Mesothelial cell of epicardium (in vitro differentiated cells): ENCODE measurements around the gene MORC3. TPM values are rescaled to one million over a fixed set of nuclear protein-coding genes. Genes with fewer than 3 reads are reported as not detected.
"Not testable (repeated sequence)": the region's sequence is repeated elsewhere in the genome, so short reads cannot be mapped to it uniquely, and the experiment has no call there.

Experiments
- DNase-seq, 2 experiments: peaks; one replicate each; pipeline ENCODE4 v3.0.0; 2021; ENCODE audit warnings: low spot score in 2 of 2; ENCODE audit not compliant: unreplicated experiment in 2 of 2
- H3K27ac Mint-ChIP-seq: 2 replicates; pipeline ENCODE4 v1.8.0; 2021; ENCODE audit warnings: mixed read lengths
- H3K27me3 Mint-ChIP-seq: 2 replicates; pipeline ENCODE4 v1.8.0; 2021; ENCODE audit warnings: low read depth, mixed read lengths
- H3K36me3 Mint-ChIP-seq: 2 replicates; pipeline ENCODE4 v1.8.0; 2021; ENCODE audit warnings: mixed read lengths
- H3K4me1 Mint-ChIP-seq: 2 replicates; pipeline ENCODE4 v1.8.0; 2021; ENCODE audit warnings: mixed read lengths
- H3K4me3 Mint-ChIP-seq: 2 replicates; pipeline ENCODE4 v1.8.0; 2021; ENCODE audit warnings: mild to moderate bottlenecking, moderate library complexity, mixed read lengths
- H3K9me3 Mint-ChIP-seq: 2 replicates; pipeline ENCODE4 v1.8.0; 2021; ENCODE audit warnings: mixed read lengths
- CTCF ChIP-seq: fragments of 200-600 bp; sonication (generic); IDR thresholded peaks from one replicate; pipeline ENCODE4 v1.5.0; 2021; ENCODE audit warnings: antibody characterized with exemption; ENCODE audit not compliant: unreplicated experiment
- total RNA-seq: library from RNA; stranded (reverse); gene quantifications from 3 replicates; pipeline ENCODE4 v1.2.1, GENCODE V29; 2021

The MORC3 gene
- total RNA-seq, 1 donor from 2014 or later, result 35.2 TPM

GRCh38 chr21:36377391-36377842, 57.4 kb downstream of the MORC3 start:
- H3K9me3 Mint-ChIP-seq, result no peaks in the 10 kb centered on the region

DNA sequence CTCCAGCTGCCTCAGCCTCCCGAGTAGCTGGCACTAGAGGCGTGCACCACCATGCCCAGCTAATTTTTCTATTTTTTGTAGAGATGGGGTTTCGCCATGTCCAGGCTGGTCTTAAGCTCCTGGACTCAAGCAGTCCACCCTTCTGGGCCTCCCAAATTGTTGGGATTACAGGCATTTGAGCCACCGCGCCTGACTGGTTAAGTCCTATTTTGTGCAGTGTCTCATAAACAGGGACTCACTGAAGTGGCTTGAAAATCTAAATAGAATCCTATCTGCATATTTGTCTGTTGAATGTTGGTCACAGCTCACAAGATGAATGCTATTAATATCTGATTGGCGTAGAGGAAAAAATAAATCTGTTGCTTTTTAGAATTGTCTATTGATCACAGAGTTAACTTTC, 59.3 kb downstream of the MORC3 start:
- Mint-ChIP-seq H3K9me3 (no peaks in the 10 kb centered on the region), H3K27me3 (no peaks in the 10 kb centered on the region), H3K4me3 (no peak overlapping the region), H3K4me1 (peaks cover 10% of the 10 kb centered on the region), H3K27ac (no peak overlapping the region), H3K36me3 (peaks cover 16% of the 10 kb centered on the region)
- TF ChIP-seq CTCF, result no peak
- no peak for DNase-seq

More at GRCh38 chr21:36377391-36377842, 57.4 kb downstream of the MORC3 start:
- Mint-ChIP-seq H3K4me1 (peaks cover 10% of the 10 kb centered on the region), H3K36me3 (peaks cover 26% of the 10 kb centered on the region), H3K27me3 (no peaks in the 10 kb centered on the region), H3K27ac (peak overlapping the region; percentile 41), H3K4me3 (no peak overlapping the region)
- DNase-seq, result no peak
- no peak for TF ChIP-seq CTCF

DNA sequence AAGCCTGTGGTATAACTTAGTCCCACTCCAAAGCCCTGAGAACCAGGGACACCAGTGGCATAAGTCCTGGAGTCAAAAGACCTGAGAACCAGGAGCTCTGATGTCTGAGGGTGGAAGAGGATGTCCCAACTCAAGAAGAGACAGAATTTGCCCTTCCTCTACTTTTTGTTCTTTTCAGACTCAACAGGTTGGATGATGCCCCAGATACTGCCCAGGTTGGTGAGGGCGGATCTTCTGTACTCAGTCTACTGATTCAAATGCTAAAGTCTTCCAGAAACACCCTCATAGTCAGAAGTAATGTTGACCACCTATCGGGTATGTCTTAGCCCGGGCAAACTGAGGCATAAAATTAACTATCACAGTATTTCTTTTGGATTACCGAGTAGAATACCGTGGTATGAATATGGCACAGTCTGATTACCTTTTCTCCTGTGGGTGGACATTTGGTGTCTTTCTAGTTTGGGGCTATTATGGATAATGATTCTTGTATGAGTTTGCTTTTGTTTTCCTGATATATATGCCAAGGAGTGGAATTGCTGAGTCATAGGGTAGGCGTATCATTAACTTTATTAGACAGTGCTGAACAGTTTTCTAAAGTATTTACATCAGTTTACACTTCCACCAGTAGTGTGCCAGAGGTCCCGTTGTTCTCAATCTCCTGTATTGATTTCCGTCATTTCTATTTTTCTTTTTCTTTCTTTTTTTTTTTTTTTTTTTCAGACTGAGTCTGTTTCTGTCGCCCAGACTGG, 62.0 kb downstream of the MORC3 start:
- Mint-ChIP-seq H3K36me3 (peaks cover 11% of the 10 kb centered on the region), H3K27me3 (no peaks in the 10 kb centered on the region), H3K27ac (no peak overlapping the region), H3K4me3 (no peak overlapping the region), H3K9me3 (no peaks in the 10 kb centered on the region), H3K4me1 (peaks cover 15% of the 10 kb centered on the region)
- DNase-seq, result no peak
- TF ChIP-seq CTCF, result no peak

GRCh38 chr21:36382722-36383121, 62.7 kb downstream of the MORC3 start:
- H3K27me3 Mint-ChIP-seq, DNase-seq, H3K4me3 Mint-ChIP-seq, H3K27ac Mint-ChIP-seq, H3K36me3 Mint-ChIP-seq, H3K9me3 Mint-ChIP-seq: not testable (repeated sequence)
- H3K4me1 Mint-ChIP-seq, result peaks cover 11% of the 10 kb centered on the region

- no peak for DNase-seq
- H3K4me3 Mint-ChIP-seq, result peak overlapping the region; percentile 58
- H3K27ac Mint-ChIP-seq, result no peak overlapping the region
- H3K9me3 Mint-ChIP-seq, result no peaks in the 10 kb centered on the region
- peaks cover 15% of the 10 kb centered on the region for H3K4me1 Mint-ChIP-seq
- peaks cover 2% of the 10 kb centered on the region for H3K36me3 Mint-ChIP-seq
- TF ChIP-seq CTCF, result no peak
- no peaks in the 10 kb centered on the region for H3K27me3 Mint-ChIP-seq
Measured at GRCh38 chr21:36384885-36385232, 64.9 kb downstream of the MORC3 start.

DNA sequence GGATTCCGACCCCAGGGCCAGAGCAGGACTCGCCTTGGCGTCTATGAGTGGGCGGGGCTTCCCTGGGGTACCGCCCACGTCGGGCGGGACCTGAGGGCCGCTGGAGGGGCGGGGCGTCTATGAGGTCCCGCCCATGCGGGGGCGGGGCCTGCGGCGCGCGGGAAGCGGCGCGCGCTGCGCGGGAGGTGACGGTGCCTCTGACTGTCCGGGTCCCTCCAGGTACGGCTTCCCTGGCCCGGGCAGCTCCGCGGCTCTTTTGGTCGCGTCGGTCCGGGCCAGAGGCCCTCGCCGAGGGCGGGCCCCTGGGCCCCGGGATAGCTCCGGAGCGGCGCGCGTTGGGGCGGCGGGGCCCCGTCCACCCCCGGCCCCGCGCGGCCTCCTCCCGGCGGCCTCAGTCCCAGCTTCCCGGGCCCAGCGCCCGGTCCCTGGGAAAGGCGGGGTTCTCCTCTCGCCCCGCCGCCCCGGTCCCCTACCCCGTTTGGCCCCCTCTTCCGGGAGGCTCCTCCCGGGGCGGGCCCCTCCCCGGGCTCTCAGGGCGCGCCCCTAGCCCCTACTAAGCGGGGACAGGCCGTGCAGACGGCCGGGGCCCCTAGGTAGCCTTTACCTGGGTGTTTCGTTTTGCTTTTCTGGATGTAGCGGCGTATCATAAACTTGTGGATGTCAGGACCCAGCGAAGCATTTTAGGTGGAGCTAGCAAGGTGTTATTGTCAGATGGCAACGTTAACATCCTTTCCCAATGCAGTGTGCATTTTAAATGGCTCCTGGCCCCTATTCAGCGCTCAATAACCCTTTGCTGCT, 65.4 kb downstream of the MORC3 start, which contains the start of gene CHAF1B:
TSS of gene CHAF1B (plus strand) at position 160 of the 798 bp plus-strand sequence. CDS start 745 bp downstream, outside the sequence.
- Mint-ChIP-seq H3K9me3 (no peaks in the 10 kb centered on the region), H3K36me3 (peaks cover 2% of the 10 kb centered on the region), H3K27me3 (no peaks in the 10 kb centered on the region), H3K27ac (no peak within 1 kb of the TSS), H3K4me1 (peaks cover 15% of the 10 kb centered on the region), H3K4me3 (peak within 1 kb of the TSS; percentile 67)
- DNase-seq, result peak; percentile 75 to 88
- TF ChIP-seq CTCF, result no peak
